Brain microvascular endothelial cell (primary cell): ENCODE results near the gene RDH14.

Experiments
- DNase-seq: peaks from one replicate; pipeline ENCODE4 v3.0.0-alpha.2; 2020
- H3K27ac ChIP-seq: fragments of 250-450 bp; sonication (Bioruptor Pico); 2 replicates; pipeline ENCODE4 v1.5.1; 2020; ENCODE audit warnings: mild to moderate bottlenecking, moderate library complexity
- H3K27me3 ChIP-seq: fragments of 250-450 bp; sonication (Bioruptor Pico); replicated peaks from 2 replicates; pipeline ENCODE4 v1.5.1; 2020; ENCODE audit warnings: mild to moderate bottlenecking
- H3K36me3 ChIP-seq: fragments of 250-450 bp; sonication (Bioruptor Pico); replicated peaks from 2 replicates; pipeline ENCODE4 v1.5.1; 2020; ENCODE audit warnings: mild to moderate bottlenecking
- H3K4me3 ChIP-seq: 2 replicates; pipeline ENCODE4 v1.5.1; 2011; ENCODE audit warnings: low read depth, mild to moderate bottlenecking, control low read depth, low read length, moderate library complexity
- in situ Hi-C: cut with HindIII; loops from 2 replicates; pipeline ENCODE4 v1.10.0; 2017; ENCODE audit warnings: low sequenced_read_pairs, low pct_ligation_motif_present
- TF ChIP-seq, protein P1 (sequence below): IDR thresholded peaks from 2 replicates; pipeline ENCODE4 v1.5.1; 2011; ENCODE audit warnings: low read depth, mild to moderate bottlenecking, moderate library complexity, low read length, control low read depth, inconsistent platforms; ENCODE audit errors: missing control alignments

Gene RDH14

DNA sequence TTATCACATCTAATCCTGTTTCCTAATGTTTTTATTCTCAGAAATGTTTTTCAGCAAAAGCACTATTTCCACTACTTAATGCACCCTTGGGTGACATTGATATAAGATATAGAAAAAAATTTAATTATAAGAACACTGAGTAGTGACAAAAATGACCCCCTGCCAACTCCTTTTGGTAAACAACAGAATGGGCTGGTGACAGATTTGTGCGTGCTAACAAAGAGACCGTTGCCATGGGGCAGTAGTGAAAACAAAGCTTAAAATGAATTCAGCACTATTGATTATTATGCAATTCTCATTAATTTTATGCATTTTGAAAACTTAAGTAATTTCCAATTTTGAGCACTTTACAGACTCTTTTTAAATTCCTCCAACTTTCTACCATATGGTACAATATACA, 33.1 kb downstream of the RDH14 start:
- no peak for DNase-seq
- no peak overlapping the region for H3K27ac ChIP-seq
- TF ChIP-seq, protein P1, sequence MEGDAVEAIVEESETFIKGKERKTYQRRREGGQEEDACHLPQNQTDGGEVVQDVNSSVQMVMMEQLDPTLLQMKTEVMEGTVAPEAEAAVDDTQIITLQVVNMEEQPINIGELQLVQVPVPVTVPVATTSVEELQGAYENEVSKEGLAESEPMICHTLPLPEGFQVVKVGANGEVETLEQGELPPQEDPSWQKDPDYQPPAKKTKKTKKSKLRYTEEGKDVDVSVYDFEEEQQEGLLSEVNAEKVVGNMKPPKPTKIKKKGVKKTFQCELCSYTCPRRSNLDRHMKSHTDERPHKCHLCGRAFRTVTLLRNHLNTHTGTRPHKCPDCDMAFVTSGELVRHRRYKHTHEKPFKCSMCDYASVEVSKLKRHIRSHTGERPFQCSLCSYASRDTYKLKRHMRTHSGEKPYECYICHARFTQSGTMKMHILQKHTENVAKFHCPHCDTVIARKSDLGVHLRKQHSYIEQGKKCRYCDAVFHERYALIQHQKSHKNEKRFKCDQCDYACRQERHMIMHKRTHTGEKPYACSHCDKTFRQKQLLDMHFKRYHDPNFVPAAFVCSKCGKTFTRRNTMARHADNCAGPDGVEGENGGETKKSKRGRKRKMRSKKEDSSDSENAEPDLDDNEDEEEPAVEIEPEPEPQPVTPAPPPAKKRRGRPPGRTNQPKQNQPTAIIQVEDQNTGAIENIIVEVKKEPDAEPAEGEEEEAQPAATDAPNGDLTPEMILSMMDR, result no peak
- no peaks in the 10 kb centered on the region for H3K36me3 ChIP-seq
- H3K27me3 ChIP-seq, result no peaks in the 10 kb centered on the region
- in situ Hi-C loops, result loop anchor here (10.0 kb wide), 1 partner anchor 837 kb away; no protein-coding TSS in a partner anchor
- no peak overlapping the region for H3K4me3 ChIP-seq

DNA sequence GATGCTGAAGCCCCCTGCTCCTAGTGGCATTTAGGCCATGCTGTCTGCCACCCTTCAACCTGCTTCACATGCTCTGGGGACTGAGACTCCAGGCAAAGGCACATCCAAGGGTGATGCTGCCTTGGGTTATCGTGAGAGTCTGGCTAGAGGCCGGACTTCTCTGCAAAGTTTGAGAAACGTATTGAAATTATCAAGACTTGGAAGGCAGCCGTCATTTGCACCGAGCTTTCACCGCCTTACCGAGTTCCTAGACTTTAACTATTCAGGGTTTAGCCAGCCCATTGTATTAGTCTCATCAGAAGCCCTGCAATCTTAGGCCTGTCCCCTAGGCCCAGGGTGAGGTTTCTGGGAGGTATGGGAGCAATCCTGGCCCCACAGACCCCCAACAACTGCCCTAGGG, 34.0 kb downstream of the RDH14 start:
- no peak for DNase-seq
- no peaks in the 10 kb centered on the region for H3K27me3 ChIP-seq
- no peak overlapping the region for H3K4me3 ChIP-seq
- no peak overlapping the region for H3K27ac ChIP-seq
- no peaks in the 10 kb centered on the region for H3K36me3 ChIP-seq
- in situ Hi-C loops, result loop anchor here (10.0 kb wide), 1 partner anchor 838 kb away; no protein-coding TSS in a partner anchor
- TF ChIP-seq, protein P1, result no peak

GRCh38 chr2:18525852-18526251, 34.6 kb downstream of the RDH14 start:
- TF ChIP-seq, protein P1, result no peak
- H3K4me3 ChIP-seq, result no peak overlapping the region
- no peak for DNase-seq
- no peak overlapping the region for H3K27ac ChIP-seq
- no peaks in the 10 kb centered on the region for H3K27me3 ChIP-seq
- in situ Hi-C loops, result loop anchor here (10.0 kb wide), 1 partner anchor 839 kb away; no protein-coding TSS in a partner anchor
- no peaks in the 10 kb centered on the region for H3K36me3 ChIP-seq

GRCh38 chr2:18525236-18525635, 35.2 kb downstream of the RDH14 start:
- no peak for DNase-seq
- H3K27me3 ChIP-seq, result no peaks in the 10 kb centered on the region
- H3K27ac ChIP-seq, result no peak overlapping the region
- H3K4me3 ChIP-seq, result no peak overlapping the region
- H3K36me3 ChIP-seq, result no peaks in the 10 kb centered on the region
- in situ Hi-C loops, result loop anchor here (10.0 kb wide), 1 partner anchor 840 kb away; no protein-coding TSS in a partner anchor
- TF ChIP-seq, protein P1, result no peak

GRCh38 chr2:18522484-18523146, 37.8 kb downstream of the RDH14 start:
- Histone ChIP-seq H3K27me3 (no peaks in the 10 kb centered on the region), H3K36me3 (no peaks in the 10 kb centered on the region), H3K4me3 (no peak overlapping the region), H3K27ac (no peak overlapping the region)
- in situ Hi-C loops, result loop anchor here (10.0 kb wide), 1 partner anchor 842 kb away; no protein-coding TSS in a partner anchor
- TF ChIP-seq, protein P1, result no peak
- no peak for DNase-seq
